Measurements from ENCODE around the gene SPG7.

DNA sequence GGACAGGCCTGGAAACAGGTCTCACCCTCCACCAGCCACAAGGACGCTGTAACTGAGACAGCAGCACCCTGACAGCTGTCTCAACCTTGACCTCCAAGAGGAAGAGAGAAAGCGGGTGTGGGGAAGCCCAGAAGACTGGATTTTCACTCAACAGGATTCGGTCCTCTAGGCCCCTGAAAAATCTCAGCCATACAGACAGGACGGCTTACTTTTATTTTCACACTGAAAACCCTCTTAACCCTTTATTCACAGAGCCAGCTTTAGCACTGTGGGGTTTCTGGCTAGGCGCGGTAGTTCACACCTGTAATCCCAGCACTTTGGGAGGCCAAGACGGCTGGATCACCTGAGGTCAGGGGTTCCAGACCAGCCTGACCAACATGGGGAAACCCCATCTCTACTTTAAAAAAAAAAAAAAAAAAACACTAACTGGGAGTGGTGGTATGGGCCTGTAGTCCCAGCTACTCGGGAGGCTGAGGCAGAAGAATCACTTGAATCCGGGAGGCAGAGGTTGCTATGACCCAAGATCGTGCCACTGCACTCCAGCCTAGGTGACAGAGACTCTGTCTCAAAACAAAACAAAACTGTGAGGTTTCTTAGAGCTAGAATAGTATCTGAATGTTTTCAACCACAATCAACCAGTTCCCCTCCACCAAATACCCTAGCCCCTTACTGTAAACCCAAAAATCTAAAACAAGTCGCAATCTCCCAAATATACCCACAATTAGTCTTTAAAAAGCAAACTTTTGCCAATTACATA lies 23.1 kb upstream of the SPG7 start:
- TF ChIP-seq EZH2phosphoT487 (IDR thresholded peaks at IDR 0.05; ENCODE audit: low read depth, severe bottlenecking, unreplicated experiment) = no peak
- TF ChIP-seq, protein P1, sequence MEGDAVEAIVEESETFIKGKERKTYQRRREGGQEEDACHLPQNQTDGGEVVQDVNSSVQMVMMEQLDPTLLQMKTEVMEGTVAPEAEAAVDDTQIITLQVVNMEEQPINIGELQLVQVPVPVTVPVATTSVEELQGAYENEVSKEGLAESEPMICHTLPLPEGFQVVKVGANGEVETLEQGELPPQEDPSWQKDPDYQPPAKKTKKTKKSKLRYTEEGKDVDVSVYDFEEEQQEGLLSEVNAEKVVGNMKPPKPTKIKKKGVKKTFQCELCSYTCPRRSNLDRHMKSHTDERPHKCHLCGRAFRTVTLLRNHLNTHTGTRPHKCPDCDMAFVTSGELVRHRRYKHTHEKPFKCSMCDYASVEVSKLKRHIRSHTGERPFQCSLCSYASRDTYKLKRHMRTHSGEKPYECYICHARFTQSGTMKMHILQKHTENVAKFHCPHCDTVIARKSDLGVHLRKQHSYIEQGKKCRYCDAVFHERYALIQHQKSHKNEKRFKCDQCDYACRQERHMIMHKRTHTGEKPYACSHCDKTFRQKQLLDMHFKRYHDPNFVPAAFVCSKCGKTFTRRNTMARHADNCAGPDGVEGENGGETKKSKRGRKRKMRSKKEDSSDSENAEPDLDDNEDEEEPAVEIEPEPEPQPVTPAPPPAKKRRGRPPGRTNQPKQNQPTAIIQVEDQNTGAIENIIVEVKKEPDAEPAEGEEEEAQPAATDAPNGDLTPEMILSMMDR (IDR thresholded peaks at IDR 0.05; ENCODE audit: poor library complexity) = no peak

All from hepatocyte (in vitro differentiated cells).